Naive thymus-derived CD4-positive, alpha-beta T cell (primary cell): ENCODE measurements around the gene LSAMP. TPM values are rescaled to one million over a fixed set of nuclear protein-coding genes. Genes with fewer than 3 reads are reported as not detected.

Experiments
- ATAC-seq: fragments of 150-1000 bp; cut with Tn5 transposase; 2 replicates; pipeline ENCODE4 v1.10.0; 2021; ENCODE audit warnings: mild to moderate bottlenecking, moderate library complexity
- CTCF ChIA-PET: fragments of 350-600 bp; sonication (Branson Sonifier 250); formaldehyde crosslinking; loops from one replicate; lab custom pipeline; 2021; ENCODE audit warnings: antibody characterized with exemption; lab: Charles Lee
- POLR2A ChIA-PET: fragments of 350-600 bp; sonication (Branson Sonifier 250); formaldehyde crosslinking; loops from one replicate; lab custom pipeline; 2021; ENCODE audit warnings: antibody characterized with exemption, inconsistent platforms; lab: Charles Lee
- DNase-seq, 9 donors: peaks; one replicate each; pipeline versions ENCODE4 v3.0.0 to v3.0.0-alpha.2; 2020 to 2022; ENCODE audit warnings: mixed read lengths in 1 of 9
- H3K27ac ChIP-seq: one replicate; pipeline ENCODE4 v1.7.0; 2013; ENCODE audit warnings: mild to moderate bottlenecking, low read depth, low read length, moderate library complexity
- H3K27me3 ChIP-seq, 2 donors: one replicate each; pipeline ENCODE4 v1.7.0; 2013; ENCODE audit warnings: low read length in 2 of 2, mild to moderate bottlenecking in 2 of 2, moderate library complexity in 2 of 2; ENCODE audit not compliant: control insufficient read depth in 2 of 2, insufficient read depth in 2 of 2
- H3K36me3 ChIP-seq, 3 experiments: 1 replicate in 2 of 3; 2 replicates in 1 of 3; pipeline ENCODE4 v1.7.0; 2013; ENCODE audit warnings: low read length in 3 of 3, mild to moderate bottlenecking in 3 of 3, moderate library complexity in 1 of 3; ENCODE audit not compliant: insufficient read depth in 3 of 3, control insufficient read depth in 2 of 3
- H3K4me1 ChIP-seq, 2 donors: one replicate each; pipeline ENCODE4 v1.7.0; 2013; ENCODE audit warnings: low read length in 2 of 2, mild to moderate bottlenecking in 2 of 2, moderate library complexity in 1 of 2; ENCODE audit not compliant: control insufficient read depth in 2 of 2, insufficient read depth in 2 of 2
- H3K4me3 ChIP-seq: 2 replicates; pipeline ENCODE4 v1.7.0; 2013; ENCODE audit warnings: mild to moderate bottlenecking, low read length
- H3K9me3 ChIP-seq, 3 experiments: 1 replicate in 2 of 3; 2 replicates in 1 of 3; pipeline ENCODE4 v1.7.0; 2013; ENCODE audit warnings: low read length in 3 of 3; ENCODE audit not compliant: control insufficient read depth in 2 of 3
- H3K27ac Mint-ChIP-seq, 9 donors: one replicate each; pipeline ENCODE4 v1.8.0; 2020 to 2022; ENCODE audit warnings: mixed read lengths in 9 of 9, mild to moderate bottlenecking in 8 of 9, moderate library complexity in 5 of 9, inconsistent platforms in 2 of 9
- H3K27me3 Mint-ChIP-seq, 5 donors: one replicate each; pipeline ENCODE4 v1.8.0; 2021 to 2022; ENCODE audit warnings: mixed read lengths in 5 of 5, mild to moderate bottlenecking in 1 of 5
- H3K36me3 Mint-ChIP-seq, 5 donors: one replicate each; pipeline ENCODE4 v1.8.0; 2020 to 2022; ENCODE audit warnings: mixed read lengths in 5 of 5, mild to moderate bottlenecking in 3 of 5, inconsistent platforms in 1 of 5
- H3K4me1 Mint-ChIP-seq, 7 donors: one replicate each; pipeline ENCODE4 v1.8.0; 2020 to 2022; ENCODE audit warnings: mixed read lengths in 7 of 7, mild to moderate bottlenecking in 3 of 7, inconsistent platforms in 1 of 7
- H3K4me3 Mint-ChIP-seq, 10 donors: one replicate each; pipeline ENCODE4 v1.8.0; 2020 to 2022; ENCODE audit warnings: mild to moderate bottlenecking in 10 of 10, mixed read lengths in 10 of 10, moderate library complexity in 6 of 10, inconsistent platforms in 2 of 10
- H3K9me3 Mint-ChIP-seq, 11 donors: one replicate each; pipeline ENCODE4 v1.8.0; 2020 to 2022; ENCODE audit warnings: mixed read lengths in 11 of 11, mild to moderate bottlenecking in 4 of 11, inconsistent platforms in 1 of 11, moderate library complexity in 1 of 11
- intact Hi-C, 2 donors: fragments of 100-400 bp; cut with micrococcal nuclease; formaldehyde crosslinking; loops; one replicate each; pipeline ENCODE4 v1.15.1; 2023
- polyA plus RNA-seq, 2 donors: library from polyadenylated mRNA; unstranded; fragments of 300-500 nt; fragmentation: Illumina TruSeq; gene quantifications; one replicate each; pipeline ENCODE4 v1.2.3, GENCODE V29; 2021
- total RNA-seq, 6 experiments: library from RNA in 5 of 6; stranded (reverse) in 5 of 6; gene quantifications; 1 replicate in 5 of 6; 2 replicates in 1 of 6; pipeline ENCODE4 v1.2.3 and lab custom pipeline; 2021 to 2026

The LSAMP gene
- total and polyA plus RNA-seq, 7 experiments from 2014 or later = not detected

- H3K27ac Mint-ChIP-seq = no peak overlapping the region
- Histone ChIP-seq H3K27me3 (no peaks in the 10 kb centered on the region), H3K27ac (no peak overlapping the region), H3K36me3 (no peaks in the 10 kb centered on the region), H3K4me3 (no peak overlapping the region), H3K9me3 (no peaks in the 10 kb centered on the region), H3K4me1 (no peaks in the 10 kb centered on the region)
- DNase-seq (no peak), ATAC-seq (no peak)
- ChIA-PET CTCF (no interaction called here), POLR2A (no interaction called here)
- peaks cover 0 to 5% (median 0%) of the 10 kb centered on the region in 5 donors for H3K27me3 Mint-ChIP-seq
- no peaks in the 10 kb centered on the region for H3K36me3 Mint-ChIP-seq
- H3K4me3 Mint-ChIP-seq = no peak overlapping the region
- intact Hi-C loops = no loop called here
- H3K4me1 Mint-ChIP-seq = no peaks in the 10 kb centered on the region
- peaks cover 0 to 21% (median 4%) of the 10 kb centered on the region in 11 donors for H3K9me3 Mint-ChIP-seq
Measured at GRCh38 chr3:115982629-115983028, 462.7 kb downstream of the LSAMP start.

- intact Hi-C loops = no loop called here
- POLR2A ChIA-PET = no interaction called here
- CTCF ChIA-PET = no interaction called here
Measured at GRCh38 chr3:115982108-115982507, 463.2 kb downstream of the LSAMP start.

GRCh38 chr3:115980709-115981108, 464.6 kb downstream of the LSAMP start:
- CTCF ChIA-PET = no interaction called here
- Histone ChIP-seq H3K27ac (no peak overlapping the region), H3K27me3 (no peaks in the 10 kb centered on the region), H3K4me3 (no peak overlapping the region), H3K4me1 (no peaks in the 10 kb centered on the region), H3K36me3 (no peaks in the 10 kb centered on the region), H3K9me3 (no peaks in the 10 kb centered on the region)
- no peak for ATAC-seq
- Mint-ChIP-seq H3K27me3 (peaks cover 0 to 5% (median 0%) of the 10 kb centered on the region in 5 donors), H3K4me1 (no peaks in the 10 kb centered on the region), H3K27ac (no peak overlapping the region), H3K36me3 (no peaks in the 10 kb centered on the region), H3K4me3 (no peak overlapping the region), H3K9me3 (peaks cover 0 to 24% (median 2%) of the 10 kb centered on the region in 11 donors)
- no peak for DNase-seq
- intact Hi-C loops = no loop called here
- POLR2A ChIA-PET = no interaction called here

More at GRCh38 chr3:115982108-115982507, 463.2 kb downstream of the LSAMP start:
- H3K36me3 ChIP-seq = no peaks in the 10 kb centered on the region
- Mint-ChIP-seq H3K4me3 (no peak overlapping the region), H3K36me3 (no peaks in the 10 kb centered on the region), H3K4me1 (no peaks in the 10 kb centered on the region), H3K27ac (no peak overlapping the region), H3K27me3 (peaks cover 0 to 5% (median 0%) of the 10 kb centered on the region in 5 donors), H3K9me3 (peaks cover 0 to 24% (median 4%) of the 10 kb centered on the region in 11 donors)
- no peaks in the 10 kb centered on the region for H3K27me3 ChIP-seq
- ATAC-seq (no peak), DNase-seq (no peak)
- H3K4me1 ChIP-seq = no peaks in the 10 kb centered on the region
- no peaks in the 10 kb centered on the region for H3K9me3 ChIP-seq
- H3K27ac ChIP-seq = no peak overlapping the region
- H3K4me3 ChIP-seq = no peak overlapping the region

- peaks cover 0 to 19% (median 0%) of the 10 kb centered on the region in 11 donors for H3K9me3 Mint-ChIP-seq
- no peak for DNase-seq
- no peak overlapping the region for H3K4me3 ChIP-seq
- H3K9me3 ChIP-seq = no peaks in the 10 kb centered on the region
- H3K27ac ChIP-seq = no peak overlapping the region
- no peaks in the 10 kb centered on the region for H3K36me3 ChIP-seq
- no peaks in the 10 kb centered on the region for H3K27me3 ChIP-seq
- intact Hi-C loops = no loop called here
- H3K4me1 Mint-ChIP-seq = no peaks in the 10 kb centered on the region
- H3K27ac Mint-ChIP-seq = no peak overlapping the region
- POLR2A ChIA-PET = no interaction called here
- no peaks in the 10 kb centered on the region for H3K36me3 Mint-ChIP-seq
- H3K4me1 ChIP-seq = no peaks in the 10 kb centered on the region
- H3K4me3 Mint-ChIP-seq = no peak overlapping the region
- no peak for ATAC-seq
- peaks cover 0 to 8% (median 0%) of the 10 kb centered on the region in 5 donors for H3K27me3 Mint-ChIP-seq
- CTCF ChIA-PET = no interaction called here
Measured at GRCh38 chr3:115977866-115978265, 467.4 kb downstream of the LSAMP start.

GRCh38 chr3:115975796-115976195, 469.5 kb downstream of the LSAMP start:
- H3K27ac Mint-ChIP-seq = no peak overlapping the region

GRCh38 chr3:115975353-115975752, 469.9 kb downstream of the LSAMP start:
- Histone ChIP-seq H3K9me3 (no peaks in the 10 kb centered on the region), H3K27ac (no peak overlapping the region), H3K4me1 (no peaks in the 10 kb centered on the region), H3K27me3 (no peaks in the 10 kb centered on the region), H3K4me3 (no peak overlapping the region), H3K36me3 (no peaks in the 10 kb centered on the region)
- no peak overlapping the region for H3K4me3 Mint-ChIP-seq
- ChIA-PET CTCF (no interaction called here), POLR2A (no interaction called here)
- H3K27me3 Mint-ChIP-seq = peaks cover 0 to 6% (median 4%) of the 10 kb centered on the region in 5 donors
- peaks cover 0 to 21% (median 0%) of the 10 kb centered on the region in 11 donors for H3K9me3 Mint-ChIP-seq
- DNase-seq = no peak
- no peaks in the 10 kb centered on the region for H3K36me3 Mint-ChIP-seq
- H3K4me1 Mint-ChIP-seq = no peaks in the 10 kb centered on the region
- no peak for ATAC-seq
- intact Hi-C loops = no loop called here
- H3K27ac Mint-ChIP-seq = no peak overlapping the region

More at GRCh38 chr3:115975796-115976195, 469.5 kb downstream of the LSAMP start:
- DNase-seq = no peak
- Histone ChIP-seq H3K36me3 (no peaks in the 10 kb centered on the region), H3K27ac (no peak overlapping the region), H3K9me3 (no peaks in the 10 kb centered on the region), H3K4me3 (no peak overlapping the region), H3K27me3 (no peaks in the 10 kb centered on the region), H3K4me1 (no peaks in the 10 kb centered on the region)
- H3K36me3 Mint-ChIP-seq = no peaks in the 10 kb centered on the region
- intact Hi-C loops = no loop called here
- H3K4me3 Mint-ChIP-seq = no peak overlapping the region
- no peak for ATAC-seq
- H3K4me1 Mint-ChIP-seq = no peaks in the 10 kb centered on the region
- peaks cover 0 to 4% (median 2%) of the 10 kb centered on the region in 5 donors for H3K27me3 Mint-ChIP-seq
- ChIA-PET CTCF (no interaction called here), POLR2A (no interaction called here)
- H3K9me3 Mint-ChIP-seq = peaks cover 0 to 21% (median 0%) of the 10 kb centered on the region in 11 donors

GRCh38 chr3:115974940-115975339, 470.3 kb downstream of the LSAMP start:
- Mint-ChIP-seq H3K9me3 (peaks cover 0 to 21% (median 0%) of the 10 kb centered on the region in 11 donors), H3K27me3 (peaks cover 0 to 6% (median 4%) of the 10 kb centered on the region in 5 donors), H3K4me1 (no peaks in the 10 kb centered on the region), H3K36me3 (no peaks in the 10 kb centered on the region), H3K27ac (no peak overlapping the region), H3K4me3 (no peak overlapping the region)
- Histone ChIP-seq H3K27me3 (no peaks in the 10 kb centered on the region), H3K27ac (no peak overlapping the region), H3K36me3 (no peaks in the 10 kb centered on the region), H3K4me1 (no peaks in the 10 kb centered on the region), H3K9me3 (no peaks in the 10 kb centered on the region), H3K4me3 (no peak overlapping the region)
- DNase-seq (no peak), ATAC-seq (no peak)
- intact Hi-C loops = no loop called here
- POLR2A ChIA-PET = no interaction called here
- CTCF ChIA-PET = no interaction called here
